ENCODE data around the gene HDDC3.

Gene HDDC3

DNA sequence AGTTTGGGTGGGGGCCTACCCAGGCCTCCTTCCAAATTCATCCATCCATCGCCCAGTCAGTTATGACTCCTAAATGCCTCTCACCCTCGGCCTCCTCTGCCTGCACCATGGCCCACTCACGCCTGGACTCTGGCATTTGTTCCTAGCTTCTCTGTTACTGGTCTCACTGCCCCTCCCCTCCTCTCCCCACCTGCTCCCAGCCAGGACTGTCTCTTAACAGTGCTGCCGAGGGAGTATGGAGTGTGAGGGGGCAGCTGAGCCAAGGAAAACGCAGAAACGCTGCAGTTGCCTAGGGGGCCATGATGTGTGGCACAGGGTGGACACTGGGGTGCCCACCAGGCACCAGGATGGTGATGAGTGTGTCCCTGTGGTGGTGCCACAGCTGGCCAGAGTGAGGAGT is 25.4 kb upstream of the HDDC3 start:
- Mint-ChIP-seq H3K4me3 (peak overlapping the region; percentile 67), H3K27ac (no peak overlapping the region), H3K4me1 (ENCODE audit: low read depth) (peaks cover 20% of the 10 kb centered on the region), H3K9me3 (no peaks in the 10 kb centered on the region), H3K36me3 (ENCODE audit: low read depth) (peaks cover 19% of the 10 kb centered on the region), H3K27me3 (ENCODE audit: low read depth) (no peaks in the 10 kb centered on the region)

DNA sequence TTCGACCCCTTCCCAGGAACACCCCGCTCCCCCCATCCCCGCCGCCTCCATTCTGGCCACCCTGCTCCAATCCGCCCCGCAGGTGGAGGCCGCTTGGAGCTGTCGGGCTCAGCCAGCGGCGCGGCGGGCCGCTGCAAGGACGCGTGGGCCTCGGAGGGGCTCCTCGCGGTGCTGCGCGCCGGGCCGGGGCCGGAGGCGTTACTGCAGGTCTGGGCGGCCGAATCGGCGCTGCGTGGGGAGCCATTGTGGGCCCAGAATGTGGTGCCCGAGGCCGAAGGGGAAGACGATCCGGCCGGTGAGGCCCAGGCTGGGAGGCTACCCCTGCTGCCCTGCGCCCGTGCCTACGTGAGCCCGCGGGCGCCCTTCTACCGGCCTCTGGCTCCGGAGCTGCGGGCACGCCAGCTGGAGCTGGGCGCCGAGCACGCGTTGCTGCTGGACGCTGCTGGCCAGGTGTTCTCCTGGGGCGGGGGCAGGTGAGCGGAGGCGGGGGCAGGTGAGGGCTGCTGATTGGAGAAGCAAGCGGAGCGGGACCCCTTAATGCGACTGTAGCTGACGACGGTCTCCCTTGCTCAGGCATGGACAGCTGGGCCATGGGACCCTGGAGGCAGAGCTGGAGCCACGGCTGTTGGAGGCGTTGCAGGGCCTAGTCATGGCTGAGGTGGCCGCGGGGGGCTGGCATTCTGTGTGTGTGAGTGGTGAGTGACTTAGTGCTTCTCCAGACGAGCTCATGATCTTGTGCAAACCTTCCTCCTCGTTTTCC is 24.9 kb upstream of the HDDC3 start:
- no peak overlapping the region for H3K27ac Mint-ChIP-seq
- peak overlapping the region; percentile 67 for H3K4me3 Mint-ChIP-seq
- peaks cover 17% of the 10 kb centered on the region for H3K36me3 Mint-ChIP-seq (ENCODE audit: low read depth)
- no peaks in the 10 kb centered on the region for H3K27me3 Mint-ChIP-seq (ENCODE audit: low read depth)
- H3K4me1 Mint-ChIP-seq (ENCODE audit: low read depth) = peaks cover 20% of the 10 kb centered on the region
- no peaks in the 10 kb centered on the region for H3K9me3 Mint-ChIP-seq

DNA sequence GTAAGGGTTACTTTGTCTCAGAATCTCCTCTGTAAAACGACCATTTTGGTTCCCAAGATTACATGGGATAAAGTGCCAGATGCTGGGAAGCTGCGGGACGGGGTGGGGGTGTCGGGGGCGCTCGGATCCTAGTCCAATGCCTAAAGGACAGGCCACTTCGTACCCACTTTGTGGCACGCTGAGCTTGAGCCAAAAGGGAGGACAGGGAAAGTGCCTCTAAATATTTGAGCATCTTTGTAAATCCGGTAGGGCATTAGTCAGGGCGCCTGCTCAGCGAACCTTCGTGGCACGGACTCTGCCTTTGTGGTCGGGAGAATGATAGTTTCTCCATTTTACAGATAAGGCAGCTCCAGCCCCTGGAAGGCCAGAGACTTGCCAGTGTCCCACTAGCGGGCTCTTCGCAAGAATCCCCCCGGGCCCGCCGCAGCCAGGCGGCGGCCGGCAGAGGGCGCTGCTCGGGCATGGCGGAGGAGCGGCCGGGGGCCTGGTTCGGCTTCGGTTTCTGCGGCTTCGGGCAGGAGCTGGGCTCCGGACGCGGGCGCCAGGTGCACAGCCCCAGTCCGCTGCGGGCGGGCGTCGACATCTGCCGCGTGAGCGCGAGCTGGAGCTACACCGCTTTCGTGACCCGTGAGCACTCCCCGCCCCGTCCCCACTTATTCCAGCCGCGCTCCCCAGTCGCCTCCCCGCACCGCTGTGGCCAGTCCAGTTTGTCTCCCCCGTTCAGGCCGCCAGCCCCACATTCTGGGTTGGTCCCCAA is 24.1 kb upstream of the HDDC3 start:
- H3K9me3 Mint-ChIP-seq = no peaks in the 10 kb centered on the region
- H3K4me1 Mint-ChIP-seq (ENCODE audit: low read depth) = peaks cover 15% of the 10 kb centered on the region
- peak overlapping the region; percentile 84 for H3K4me3 Mint-ChIP-seq
- no peaks in the 10 kb centered on the region for H3K27me3 Mint-ChIP-seq (ENCODE audit: low read depth)
- H3K27ac Mint-ChIP-seq = peak overlapping the region; percentile 77
- H3K36me3 Mint-ChIP-seq (ENCODE audit: low read depth) = peaks cover 17% of the 10 kb centered on the region

DNA sequence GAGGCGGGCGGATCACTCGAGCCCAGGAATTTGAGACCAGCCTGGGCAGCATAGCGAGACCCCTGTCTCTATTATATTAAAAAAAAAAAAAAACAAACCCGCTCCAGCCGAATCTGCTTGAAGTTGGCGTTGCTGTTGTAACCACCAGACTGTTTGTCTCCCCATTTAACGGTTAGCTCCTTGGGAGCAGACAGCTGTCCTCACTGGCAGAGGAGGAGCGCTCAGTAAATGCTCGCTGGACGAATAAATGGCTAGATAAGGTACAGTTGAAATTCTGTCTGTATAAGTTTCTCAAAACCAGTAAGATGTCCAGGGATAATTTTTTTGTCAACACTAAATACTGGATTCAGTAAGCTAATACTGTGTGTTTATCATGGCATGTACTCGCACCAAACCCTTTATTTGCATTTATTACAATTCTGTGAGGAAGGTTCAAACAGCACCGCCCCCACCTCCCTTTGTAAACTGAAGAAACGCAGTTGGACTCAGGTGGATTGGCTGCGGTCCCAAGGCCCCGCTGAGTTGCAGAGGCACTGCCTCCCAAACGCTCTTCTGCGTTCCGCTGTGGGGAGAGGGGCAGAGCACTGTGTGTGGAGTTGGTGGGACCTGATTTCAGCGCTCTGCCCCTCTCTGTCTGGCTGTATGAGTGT is 23.4 kb upstream of the HDDC3 start:
- Mint-ChIP-seq H3K36me3 (ENCODE audit: low read depth) (peaks cover 11% of the 10 kb centered on the region), H3K27ac (peak overlapping the region; percentile 88), H3K4me3 (peak overlapping the region; percentile 84), H3K9me3 (no peaks in the 10 kb centered on the region), H3K27me3 (ENCODE audit: low read depth) (no peaks in the 10 kb centered on the region), H3K4me1 (ENCODE audit: low read depth) (peaks cover 11% of the 10 kb centered on the region)

DNA sequence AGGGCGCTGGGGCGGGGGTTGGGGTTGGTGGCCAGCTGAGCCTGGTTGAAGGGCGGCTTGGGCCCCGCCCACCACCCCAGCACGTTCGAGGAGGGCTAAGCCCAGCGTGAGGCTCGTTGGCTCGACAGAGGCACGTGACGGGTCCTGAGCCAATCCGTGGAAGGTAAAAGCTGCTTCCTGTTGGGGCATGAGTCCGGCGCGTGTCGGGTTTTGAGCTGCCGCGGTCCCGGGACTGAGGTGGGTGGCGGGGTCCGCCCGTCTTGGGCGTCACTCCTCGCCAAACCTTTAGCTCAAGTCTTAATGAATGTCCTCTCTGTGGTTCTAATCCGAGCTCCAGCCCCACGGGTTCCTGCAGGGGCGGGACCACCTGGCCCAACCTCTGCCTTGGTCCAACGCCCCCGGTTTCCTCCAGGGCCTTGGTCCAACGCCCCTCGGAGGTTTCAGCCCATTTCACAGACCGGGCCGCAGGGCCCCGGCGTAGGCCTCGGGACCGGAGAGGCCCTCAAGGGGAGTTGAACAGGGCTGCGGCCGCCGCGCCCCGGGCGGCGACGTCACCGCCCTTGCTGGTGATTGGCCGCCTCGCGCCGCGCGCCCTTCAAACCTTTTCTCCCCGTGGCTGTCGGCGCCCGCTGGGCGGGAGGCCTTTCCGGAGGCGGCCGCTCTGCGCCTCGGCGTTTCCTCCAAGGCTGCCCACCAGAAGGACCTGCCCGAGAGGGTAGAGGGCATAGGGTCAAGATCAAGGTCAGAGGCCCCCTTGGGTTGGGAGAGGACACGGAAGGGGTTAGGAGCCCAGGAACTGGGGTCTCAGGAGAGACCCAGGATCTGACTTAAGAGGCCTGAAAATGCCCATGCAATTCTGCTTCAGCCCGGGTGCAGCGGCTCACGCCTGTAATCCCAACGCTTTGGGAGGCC is 22.6 kb upstream of the HDDC3 start, which contains the start of gene RCCD1:
Gene RCCD1 (plus strand): TSS at position 173 of the 912 bp plus-strand sequence. CDS start 1,851 bp downstream, outside the sequence.
- Mint-ChIP-seq H3K4me1 (ENCODE audit: low read depth) (peaks cover 11% of the 10 kb centered on the region), H3K27me3 (ENCODE audit: low read depth) (no peaks in the 10 kb centered on the region), H3K36me3 (ENCODE audit: low read depth) (peaks cover 11% of the 10 kb centered on the region), H3K27ac (peak within 1 kb of the TSS; percentile 88), H3K4me3 (peak within 1 kb of the TSS; percentile 84), H3K9me3 (no peaks in the 10 kb centered on the region)

DNA sequence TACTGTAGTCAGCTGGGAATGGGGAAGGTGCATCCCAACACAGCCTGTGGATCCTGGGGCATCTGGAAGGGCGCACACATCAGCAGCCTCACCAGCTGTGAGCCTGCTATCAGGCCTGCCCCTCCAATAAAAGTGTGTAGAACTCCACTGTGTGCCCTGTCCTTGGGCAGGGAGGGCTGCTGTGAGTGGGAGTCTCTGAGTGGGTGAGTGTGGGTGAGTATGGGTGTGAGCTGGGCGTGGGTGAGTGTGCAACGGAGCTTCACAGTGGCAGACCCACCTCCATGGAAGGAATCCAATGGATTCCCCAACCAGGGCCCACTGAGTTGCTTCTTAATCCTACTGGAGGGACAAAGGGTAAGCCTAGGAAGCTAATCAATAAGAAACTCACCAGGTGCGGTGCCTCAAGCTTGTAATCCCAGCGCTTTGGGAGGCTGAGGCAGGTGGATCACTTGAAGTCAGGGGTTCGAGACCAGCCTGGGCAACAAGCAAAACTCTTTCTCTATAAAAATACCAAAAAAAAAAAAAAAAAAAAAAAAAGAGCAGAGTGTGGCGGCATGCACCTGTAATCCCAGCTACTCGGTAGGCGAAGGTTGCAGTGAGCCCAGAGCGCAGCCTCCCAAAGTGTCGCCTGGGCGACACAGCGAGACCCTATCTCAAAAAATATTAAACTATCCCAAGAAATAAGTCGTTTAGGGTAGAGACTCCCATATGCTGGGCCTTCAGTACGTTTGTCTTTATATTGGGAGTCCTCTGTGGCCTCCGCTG is 21.8 kb upstream of the HDDC3 start:
- Mint-ChIP-seq H3K4me3 (peak overlapping the region; percentile 80), H3K9me3 (no peaks in the 10 kb centered on the region), H3K4me1 (ENCODE audit: low read depth) (peaks cover 10% of the 10 kb centered on the region), H3K36me3 (ENCODE audit: low read depth) (peaks cover 15% of the 10 kb centered on the region), H3K27me3 (ENCODE audit: low read depth) (no peaks in the 10 kb centered on the region), H3K27ac (peak overlapping the region; percentile 88)

DNA sequence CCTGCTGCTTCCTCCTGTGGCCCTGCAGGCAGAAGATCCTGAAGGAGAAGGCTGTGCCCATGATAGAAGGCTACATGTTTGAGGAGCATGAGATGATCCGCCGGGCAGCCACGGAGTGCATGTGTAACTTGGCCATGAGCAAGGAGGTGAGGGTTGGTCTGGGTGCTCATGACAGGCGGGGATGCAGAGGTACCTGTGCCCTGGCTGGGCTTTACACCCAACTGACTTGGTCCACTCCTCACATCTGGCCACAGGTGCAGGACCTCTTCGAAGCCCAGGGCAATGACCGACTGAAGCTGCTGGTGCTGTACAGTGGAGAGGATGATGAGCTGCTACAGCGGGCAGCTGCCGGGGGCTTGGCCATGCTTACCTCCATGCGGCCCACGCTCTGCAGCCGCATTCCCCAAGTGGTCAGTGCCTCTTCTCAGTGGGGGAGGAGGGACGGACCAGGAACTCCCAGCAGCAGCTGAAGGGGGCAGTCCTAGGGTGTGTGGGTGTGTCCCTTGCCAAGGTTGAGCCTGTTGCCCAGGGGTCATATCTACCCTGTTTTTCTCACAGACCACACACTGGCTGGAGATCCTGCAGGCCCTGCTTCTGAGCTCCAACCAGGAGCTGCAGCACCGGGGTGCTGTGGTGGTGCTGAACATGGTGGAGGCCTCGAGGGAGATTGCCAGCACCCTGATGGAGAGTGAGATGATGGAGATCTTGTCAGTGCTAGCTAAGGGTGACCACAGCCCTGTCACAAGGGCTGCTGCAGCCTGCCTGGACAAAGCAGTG is 20.7 kb upstream of the HDDC3 start:
- H3K9me3 Mint-ChIP-seq = no peaks in the 10 kb centered on the region
- no peaks in the 10 kb centered on the region for H3K27me3 Mint-ChIP-seq (ENCODE audit: low read depth)
- H3K27ac Mint-ChIP-seq = no peak overlapping the region
- peaks cover 10% of the 10 kb centered on the region for H3K4me1 Mint-ChIP-seq (ENCODE audit: low read depth)
- H3K36me3 Mint-ChIP-seq (ENCODE audit: low read depth) = peaks cover 20% of the 10 kb centered on the region
- peak overlapping the region; percentile 37 for H3K4me3 Mint-ChIP-seq

DNA sequence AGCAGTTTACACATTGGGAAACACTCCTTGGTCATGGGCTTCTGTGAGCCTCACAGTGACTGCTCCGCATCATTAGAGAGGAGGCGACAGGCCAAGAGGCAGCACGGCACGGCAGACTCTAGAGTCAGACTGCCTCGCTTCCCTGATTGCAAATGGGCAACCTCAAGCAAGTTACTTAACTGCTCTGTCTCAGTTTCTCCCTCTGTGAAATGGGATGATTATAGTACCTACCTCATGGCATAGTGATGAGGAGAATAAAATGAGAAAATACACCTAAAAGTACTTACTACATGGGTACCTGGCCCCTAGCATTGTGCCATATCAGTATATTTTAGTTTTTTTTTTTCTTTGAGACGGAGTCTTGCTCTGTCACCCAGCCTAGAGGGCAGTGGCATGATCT is 18.3 kb upstream of the HDDC3 start:
- H3K36me3 Mint-ChIP-seq (ENCODE audit: low read depth) = peaks cover 28% of the 10 kb centered on the region

DNA sequence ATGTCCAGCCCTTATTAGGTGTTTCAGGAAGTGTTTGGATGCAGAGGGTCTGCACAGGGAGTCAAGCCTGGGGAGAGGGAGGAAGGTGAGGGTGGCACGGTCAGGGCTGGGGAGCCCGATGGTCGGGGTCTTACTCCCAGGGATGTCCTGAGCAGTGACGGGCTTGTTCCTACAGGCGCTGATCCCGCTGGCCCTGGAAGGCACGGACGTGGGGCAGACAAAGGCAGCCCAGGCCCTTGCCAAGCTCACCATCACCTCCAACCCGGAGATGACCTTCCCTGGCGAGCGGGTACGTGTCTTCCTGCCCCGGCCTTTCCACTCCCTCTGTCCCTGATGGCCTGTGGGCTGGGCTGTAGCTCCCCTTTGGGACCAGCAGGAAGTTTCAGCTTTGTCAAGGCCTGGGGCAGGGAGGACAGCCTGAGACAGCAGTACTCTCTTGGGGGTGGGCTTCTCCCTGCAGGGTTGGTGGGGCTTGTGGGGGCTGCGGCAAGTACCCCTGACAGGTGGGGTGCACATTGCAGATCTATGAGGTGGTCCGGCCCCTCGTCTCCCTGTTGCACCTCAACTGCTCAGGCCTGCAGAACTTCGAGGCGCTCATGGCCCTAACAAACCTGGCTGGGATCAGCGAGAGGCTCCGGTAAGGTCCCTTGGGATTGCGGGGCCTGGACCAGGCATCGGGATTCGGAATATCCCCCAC is 17.8 kb upstream of the HDDC3 start:
- H3K27ac Mint-ChIP-seq = no peak overlapping the region
- peaks cover 3% of the 10 kb centered on the region for H3K4me1 Mint-ChIP-seq (ENCODE audit: low read depth)
- H3K9me3 Mint-ChIP-seq = no peaks in the 10 kb centered on the region
- peaks cover 28% of the 10 kb centered on the region for H3K36me3 Mint-ChIP-seq (ENCODE audit: low read depth)
- H3K27me3 Mint-ChIP-seq (ENCODE audit: low read depth) = no peaks in the 10 kb centered on the region
- H3K4me3 Mint-ChIP-seq = no peak overlapping the region

More for the DNA sequence above, 18.3 kb upstream of the HDDC3 start:
- Mint-ChIP-seq H3K9me3 (no peaks in the 10 kb centered on the region), H3K4me1 (ENCODE audit: low read depth) (peaks cover 3% of the 10 kb centered on the region), H3K4me3 (no peak overlapping the region), H3K27ac (no peak overlapping the region), H3K27me3 (ENCODE audit: low read depth) (no peaks in the 10 kb centered on the region)

DNA sequence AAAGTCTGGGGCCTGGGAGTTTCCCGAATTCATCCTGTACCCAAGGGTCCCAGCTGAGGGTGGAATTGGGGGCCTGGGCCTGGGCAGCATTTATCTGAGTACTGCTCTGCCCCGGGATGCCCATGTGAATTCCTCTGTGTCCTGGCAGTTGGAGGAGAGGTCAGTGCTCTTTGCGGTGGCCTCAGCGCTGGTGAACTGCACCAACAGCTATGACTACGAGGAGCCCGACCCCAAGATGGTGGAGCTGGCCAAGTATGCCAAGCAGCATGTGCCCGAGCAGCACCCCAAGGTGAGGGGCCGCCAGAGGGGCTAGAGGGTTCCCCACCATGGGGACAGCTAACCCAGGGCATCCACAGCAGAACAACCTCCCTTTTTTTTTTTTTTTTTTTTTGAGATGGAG is 16.2 kb upstream of the HDDC3 start:
- no peaks in the 10 kb centered on the region for H3K9me3 Mint-ChIP-seq
- no peaks in the 10 kb centered on the region for H3K4me1 Mint-ChIP-seq (ENCODE audit: low read depth)
- H3K36me3 Mint-ChIP-seq (ENCODE audit: low read depth) = peaks cover 27% of the 10 kb centered on the region
- H3K27ac Mint-ChIP-seq = no peak overlapping the region
- no peak overlapping the region for H3K4me3 Mint-ChIP-seq
- H3K27me3 Mint-ChIP-seq (ENCODE audit: low read depth) = no peaks in the 10 kb centered on the region

DNA sequence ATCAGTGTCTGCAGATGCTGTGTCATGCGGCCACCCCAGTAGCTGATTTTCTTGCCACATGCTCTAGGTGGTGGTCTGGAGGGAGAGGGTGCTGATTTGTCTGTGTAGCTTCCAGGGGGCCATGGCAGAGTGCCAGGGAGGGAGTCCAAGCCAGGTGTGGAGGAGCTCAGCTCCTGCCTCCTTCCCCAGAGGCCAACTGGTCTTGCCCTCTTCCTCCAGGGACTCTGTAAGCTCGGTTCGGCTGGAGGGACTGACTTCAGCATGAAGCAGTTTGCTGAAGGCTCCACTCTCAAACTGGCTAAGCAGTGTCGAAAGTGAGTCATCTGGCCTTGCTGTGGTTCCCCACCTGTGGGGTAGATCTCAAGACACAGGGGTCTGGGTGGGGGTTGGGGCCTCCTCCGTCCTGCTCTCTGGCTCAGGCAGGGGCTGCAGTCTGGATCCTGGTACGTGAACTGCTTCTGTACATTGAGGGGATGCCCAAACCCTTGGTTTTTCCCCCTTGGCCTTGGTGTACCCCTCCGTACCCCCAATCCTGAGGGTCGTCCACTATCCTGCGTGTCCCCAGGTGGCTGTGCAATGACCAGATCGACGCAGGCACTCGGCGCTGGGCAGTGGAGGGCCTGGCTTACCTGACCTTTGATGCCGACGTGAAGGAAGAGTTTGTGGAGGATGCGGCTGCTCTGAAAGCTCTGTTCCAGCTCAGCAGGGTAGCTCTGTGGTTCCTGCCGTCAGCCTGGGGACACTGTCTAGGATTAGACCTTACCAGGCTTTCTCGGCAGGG is 15.4 kb upstream of the HDDC3 start:
- no peak overlapping the region for H3K27ac Mint-ChIP-seq
- peaks cover 26% of the 10 kb centered on the region for H3K36me3 Mint-ChIP-seq (ENCODE audit: low read depth)
- H3K9me3 Mint-ChIP-seq = no peaks in the 10 kb centered on the region
- H3K4me1 Mint-ChIP-seq (ENCODE audit: low read depth) = no peaks in the 10 kb centered on the region
- no peak overlapping the region for H3K4me3 Mint-ChIP-seq
- no peaks in the 10 kb centered on the region for H3K27me3 Mint-ChIP-seq (ENCODE audit: low read depth)

Measured in T-helper 1 cell treated with Interleukin-12 subunit alpha and Interleukin-12 subunit beta and Interleukin-4 antibody, amounts not matched to agents 30 μg/mL and 1 μg/mL, for 36 hours (primary cell).